ENCODE measurements around the gene HSD3B1. TPM values are rescaled to one million over a fixed set of nuclear protein-coding genes. Genes with fewer than 3 reads are reported as not detected.

Gene HSD3B1
- polyA plus RNA-seq, 1 donor (not counting 4 experiments of a cell fraction or from before 2014, with no cell fraction given): 0.34 TPM

- H3K9ac ChIP-seq (ENCODE audit: control insufficient read depth, extremely low read depth, insufficient read depth, low read length): no peak overlapping the region
- TF ChIP-seq EZH2 (IDR thresholded peaks at IDR 0.05; ENCODE audit: low read length): no peak
- TF ChIP-seq CTCF (optimal IDR thresholded peaks at IDR 0.05 in 1 of 3, IDR thresholded peaks at IDR 0.05 in 1 of 3, conservative IDR thresholded peaks at IDR 0.05 in 1 of 3; ENCODE audit: extremely low read depth in 1 of 3, insufficient read depth in 2 of 3, low read length in 3 of 3): no peak
- H3K4me1 ChIP-seq (ENCODE audit: control insufficient read depth, extremely low read depth, insufficient read depth, low read length): no peaks in the 10 kb centered on the region
- no peak overlapping the region for H2AFZ ChIP-seq (ENCODE audit: control insufficient read depth, low read length)
- H3K9me1 ChIP-seq (ENCODE audit: control insufficient read depth, extremely low read depth, insufficient read depth, low read length): no peaks in the 10 kb centered on the region
- no peak overlapping the region for H3K4me2 ChIP-seq (ENCODE audit: control insufficient read depth, extremely low read depth, insufficient read depth, low read depth, low read length)
- H3K4me3 ChIP-seq (ENCODE audit: control insufficient read depth in 2 of 3, extremely low read depth in 1 of 3, insufficient read depth in 2 of 3, low read depth in 1 of 3, low read length in 3 of 3): no peak overlapping the region
- no peaks in the 10 kb centered on the region for H4K20me1 ChIP-seq (ENCODE audit: control insufficient read depth, extremely low read depth, insufficient read depth, low read length)
- H3K27ac ChIP-seq (ENCODE audit: control insufficient read depth, insufficient read depth, low read length): no peak overlapping the region
- FAIRE-seq (no peak), DNase-seq (ENCODE audit: low read depth, low spot score) (no peak)
- no peaks in the 10 kb centered on the region for H3K9me3 ChIP-seq (ENCODE audit: control insufficient read depth, low read depth, low read length)
- H3K27me3 ChIP-seq (ENCODE audit: control insufficient read depth, extremely low read depth, insufficient read depth, low read length): peaks cover 2% of the 10 kb centered on the region
- no peaks in the 10 kb centered on the region for H3K36me3 ChIP-seq (ENCODE audit: control insufficient read depth in 2 of 2, extremely low read depth in 1 of 2, insufficient read depth in 2 of 2, low read length in 2 of 2)
- no peaks in the 10 kb centered on the region for H3K79me2 ChIP-seq (ENCODE audit: control insufficient read depth, insufficient read depth, low read length)
- dilution Hi-C loops (cut with MboI; ENCODE audit: extremely low pct_ligation_motif_present, low sequenced_read_pairs): no loop called here
Observed at GRCh38 chr1:119480175-119480574, 26.8 kb upstream of the HSD3B1 start.

GRCh38 chr1:119481951-119482350, 25.1 kb upstream of the HSD3B1 start:
- Histone ChIP-seq H3K27me3 (ENCODE audit: control insufficient read depth, extremely low read depth, insufficient read depth, low read length) (peaks cover 2% of the 10 kb centered on the region), H3K4me3 (ENCODE audit: control insufficient read depth in 2 of 3, extremely low read depth in 1 of 3, insufficient read depth in 2 of 3, low read depth in 1 of 3, low read length in 3 of 3) (no peak overlapping the region), H3K4me2 (ENCODE audit: control insufficient read depth, extremely low read depth, insufficient read depth, low read depth, low read length) (no peak overlapping the region), H3K9me1 (ENCODE audit: control insufficient read depth, extremely low read depth, insufficient read depth, low read length) (no peaks in the 10 kb centered on the region), H3K9me3 (ENCODE audit: control insufficient read depth, low read depth, low read length) (no peaks in the 10 kb centered on the region), H3K27ac (ENCODE audit: control insufficient read depth, insufficient read depth, low read length) (no peak overlapping the region), H3K36me3 (ENCODE audit: control insufficient read depth in 2 of 2, extremely low read depth in 1 of 2, insufficient read depth in 2 of 2, low read length in 2 of 2) (no peaks in the 10 kb centered on the region), H4K20me1 (ENCODE audit: control insufficient read depth, extremely low read depth, insufficient read depth, low read length) (no peaks in the 10 kb centered on the region), H3K9ac (ENCODE audit: control insufficient read depth, extremely low read depth, insufficient read depth, low read length) (no peak overlapping the region), H3K4me1 (ENCODE audit: control insufficient read depth, extremely low read depth, insufficient read depth, low read length) (no peaks in the 10 kb centered on the region), H2AFZ (ENCODE audit: control insufficient read depth, low read length) (no peak overlapping the region), H3K79me2 (ENCODE audit: control insufficient read depth, insufficient read depth, low read length) (no peaks in the 10 kb centered on the region)
- dilution Hi-C loops (cut with MboI; ENCODE audit: extremely low pct_ligation_motif_present, low sequenced_read_pairs): no loop called here
- FAIRE-seq: no peak
- no peak for DNase-seq (ENCODE audit: low read depth, low spot score)
- no peak for TF ChIP-seq EZH2 (IDR thresholded peaks at IDR 0.05; ENCODE audit: low read length)
- TF ChIP-seq CTCF (optimal IDR thresholded peaks at IDR 0.05 in 1 of 3, IDR thresholded peaks at IDR 0.05 in 1 of 3, conservative IDR thresholded peaks at IDR 0.05 in 1 of 3; ENCODE audit: extremely low read depth in 1 of 3, insufficient read depth in 2 of 3, low read length in 3 of 3): no peak

Data from keratinocyte (primary cell).